ENCODE measurements around the gene SCNN1B.
"Not testable (repeated sequence)": the region's sequence is repeated elsewhere in the genome, so short reads cannot be mapped to it uniquely, and the experiment has no call there.

Gene SCNN1B

DNA sequence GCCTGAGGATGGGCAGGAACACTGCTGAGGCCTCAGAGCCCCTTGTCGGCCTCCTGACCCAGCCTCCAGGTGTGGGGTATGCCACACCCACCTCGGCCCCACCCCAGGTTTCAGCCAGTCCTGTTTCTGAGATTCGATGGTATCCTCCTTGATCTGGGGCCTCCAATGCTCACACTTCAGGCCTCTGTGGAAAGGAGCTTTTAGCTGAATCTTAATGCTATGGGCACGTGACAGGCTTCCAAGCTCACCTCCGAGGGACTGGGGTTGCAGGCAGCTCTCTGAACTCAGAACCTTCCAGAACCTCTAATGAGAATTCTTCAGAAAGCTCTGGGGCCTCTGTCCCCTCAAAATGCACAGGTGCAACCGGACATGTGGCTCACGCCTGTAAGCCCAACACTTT, 54.8 kb downstream of the SCNN1B start:
- no peak for DNase-seq

DNA sequence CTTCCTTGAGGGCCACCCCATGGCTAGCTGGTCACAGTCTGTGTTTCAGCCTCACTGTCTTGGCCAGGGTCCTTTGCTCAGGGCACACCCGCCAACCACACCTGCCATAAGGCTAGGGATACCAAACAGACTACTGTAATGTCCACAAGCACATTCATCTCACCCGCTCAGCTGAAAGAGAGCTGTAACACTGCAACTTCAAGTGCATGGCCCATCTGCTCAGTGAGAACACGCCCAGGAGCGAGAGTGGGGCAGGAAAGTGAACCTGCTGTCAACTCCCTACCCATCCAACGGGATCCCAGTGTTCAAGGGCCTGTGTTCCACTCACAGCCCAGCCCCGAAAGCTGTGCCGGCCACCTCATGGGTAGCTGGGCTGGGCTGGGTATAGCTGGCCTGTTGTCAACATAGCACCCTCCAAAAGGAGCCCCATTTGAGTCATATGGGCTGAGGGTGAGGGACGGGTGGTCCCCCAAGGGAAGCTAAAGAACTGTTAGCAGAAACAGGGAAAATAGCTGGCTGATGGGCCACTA, 55.7 kb downstream of the SCNN1B start:
- DNase-seq, result no peak

DNA sequence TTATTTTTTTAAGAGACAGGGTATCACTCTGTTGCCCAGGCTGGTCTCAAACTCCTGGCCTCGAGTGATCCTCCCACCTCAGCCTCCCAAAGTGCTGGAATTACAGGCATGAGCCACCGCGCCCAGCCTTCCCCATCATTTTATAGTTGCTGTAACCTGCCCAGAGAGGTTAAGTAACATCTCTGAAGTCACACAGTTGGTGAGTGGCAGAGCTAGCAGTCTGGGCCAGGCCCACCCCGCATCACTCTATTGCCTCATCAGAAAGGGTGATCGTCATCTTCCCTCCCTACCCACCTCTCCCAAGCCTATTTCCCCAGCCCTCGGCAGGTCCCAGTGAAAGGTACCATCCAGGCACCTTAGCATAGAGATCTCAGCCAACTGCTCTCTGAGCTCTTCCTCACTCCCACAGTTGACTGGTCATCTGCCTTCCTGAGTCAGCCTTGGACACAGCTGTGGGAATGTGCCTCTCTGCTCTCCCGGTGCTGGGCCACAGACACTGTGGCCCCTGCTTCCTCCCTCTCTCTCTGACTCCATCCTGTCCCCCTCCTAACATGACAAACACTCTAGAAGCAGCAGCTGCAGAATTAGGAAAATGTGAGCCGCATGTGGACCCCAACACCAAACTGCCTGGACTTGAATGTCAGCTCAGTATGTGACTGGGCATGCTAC, 57.1 kb downstream of the SCNN1B start:
- DNase-seq, result no peak

DNA sequence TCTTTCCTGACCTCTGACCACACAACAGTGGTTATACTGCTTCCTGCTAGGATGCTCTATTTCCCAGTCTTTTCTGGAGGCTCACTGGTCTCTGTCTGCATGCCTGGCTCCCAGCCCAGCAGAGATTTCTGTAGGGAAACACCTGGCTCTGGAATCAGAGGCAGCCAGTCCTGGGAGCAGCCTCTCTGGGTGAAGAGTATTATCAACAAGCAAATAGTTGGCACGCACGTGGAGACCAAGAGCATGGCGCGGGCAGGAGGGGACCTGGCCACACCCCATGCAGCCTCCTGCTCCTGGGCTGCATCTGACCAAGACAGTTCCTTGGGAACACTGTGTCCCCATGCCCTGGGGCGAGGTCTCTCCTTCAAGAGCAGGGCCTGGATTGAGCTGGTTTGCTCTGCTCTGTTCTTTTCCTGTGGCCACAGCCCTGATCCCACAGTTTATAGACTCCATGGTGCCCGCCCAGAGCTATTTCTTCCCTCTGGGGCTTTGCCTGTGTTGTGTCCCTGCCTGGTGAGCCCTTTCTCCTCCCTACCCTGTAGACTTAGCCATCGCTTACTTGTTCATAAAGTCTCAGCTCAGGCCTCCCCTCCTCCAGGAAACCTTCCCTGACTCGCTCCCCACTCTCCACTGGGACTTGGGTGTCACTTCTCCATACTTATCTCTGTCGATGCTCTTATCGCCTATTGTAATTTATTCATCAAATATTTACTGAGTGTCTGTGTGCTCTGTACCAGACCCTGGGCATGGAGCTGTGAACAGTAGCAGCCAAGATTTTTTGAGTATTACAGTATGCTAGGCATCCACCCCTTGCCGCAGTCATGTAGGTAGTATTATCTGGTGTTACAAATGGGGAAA, 60.6 kb downstream of the SCNN1B start:
- DNase-seq, result peak; percentile 86

DNA sequence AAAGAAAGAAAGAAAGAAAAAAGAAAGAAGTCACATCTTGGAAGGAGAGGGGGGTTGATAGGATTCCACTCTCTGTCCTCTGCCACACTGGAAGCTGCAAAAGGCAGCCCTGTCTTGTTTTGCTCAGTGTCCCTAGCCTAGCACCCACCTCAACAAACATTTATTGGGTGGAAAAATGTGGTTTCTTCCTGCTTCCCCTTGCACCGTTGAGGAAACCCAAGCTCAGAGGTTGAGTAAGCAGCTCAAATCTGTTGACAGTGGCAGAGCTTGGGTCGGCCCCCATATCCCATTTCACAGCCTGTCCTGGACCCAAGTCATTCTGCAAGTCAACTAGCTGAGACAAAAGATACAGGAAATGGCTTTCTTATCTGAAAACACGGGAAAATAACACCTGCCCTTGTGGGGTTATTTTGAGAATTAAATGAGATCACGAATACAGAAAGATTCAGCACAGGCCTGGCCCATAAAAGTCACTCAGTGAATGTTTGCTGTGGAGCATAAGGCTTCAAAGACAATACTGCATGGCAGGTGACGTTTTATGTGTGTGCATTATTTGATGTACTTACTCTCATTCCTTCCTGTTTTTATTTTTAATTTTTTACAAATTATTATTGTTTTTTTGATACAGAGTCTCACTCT, 63.6 kb downstream of the SCNN1B start:
- DNase-seq, result peak; percentile 84

DNA sequence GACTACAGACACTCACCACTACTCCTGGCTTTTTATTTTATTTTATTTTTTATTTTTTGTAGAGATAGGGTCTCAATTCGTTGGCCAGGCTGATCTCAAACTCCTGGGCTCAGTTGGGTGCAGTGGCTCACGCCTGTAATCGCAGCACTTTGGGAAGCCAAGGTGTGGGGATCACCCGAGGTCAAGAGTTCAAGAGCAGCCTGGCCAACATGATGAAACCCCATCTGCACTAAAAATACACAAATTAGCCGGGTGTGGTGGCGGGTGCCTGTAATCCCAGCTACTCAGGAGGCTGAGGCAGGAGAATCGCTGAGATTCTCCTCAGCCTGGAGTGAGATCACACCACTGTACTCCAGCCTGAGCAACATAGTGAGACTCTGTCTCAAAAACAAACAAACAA, 64.2 kb downstream of the SCNN1B start:
- DNase-seq, result not testable (repeated sequence)

DNA sequence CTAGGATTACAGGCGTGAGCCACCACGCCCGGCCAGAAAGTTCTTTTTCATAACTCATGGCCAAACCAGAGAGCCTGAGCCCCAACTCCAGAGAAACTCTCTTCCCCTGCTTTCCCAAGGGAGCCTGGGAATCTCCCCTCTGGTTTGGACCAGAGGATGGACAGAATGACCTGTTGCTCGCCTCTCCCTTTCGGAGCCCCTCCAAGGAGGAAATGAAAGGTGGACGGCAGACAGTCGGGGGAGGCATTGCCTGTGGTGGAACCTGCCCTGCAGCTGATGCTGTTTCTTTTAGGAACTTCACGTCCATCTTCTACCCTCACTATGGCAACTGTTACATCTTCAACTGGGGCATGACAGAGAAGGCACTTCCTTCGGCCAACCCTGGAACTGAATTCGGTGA, 65.5 kb downstream of the SCNN1B start:
- DNase-seq, result no peak

DNA sequence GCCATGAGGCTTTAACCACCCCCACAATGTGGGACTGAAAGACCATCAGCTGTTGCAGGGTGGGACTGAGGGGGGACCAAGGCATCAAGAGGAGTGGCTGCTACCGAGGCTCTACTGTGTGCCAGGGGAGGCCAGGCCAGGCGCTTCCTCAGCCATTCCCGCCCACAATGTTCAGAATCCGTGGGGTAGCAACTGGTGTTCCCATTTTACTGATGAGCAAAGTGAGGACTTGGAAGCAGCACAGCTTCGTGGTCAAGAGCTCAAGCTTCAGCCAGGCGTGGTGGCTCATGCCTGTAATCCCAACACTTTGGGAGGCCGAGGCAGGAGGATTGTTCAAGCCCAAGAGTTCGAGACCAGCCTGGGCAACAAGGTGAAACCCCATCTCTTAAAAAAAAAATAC, 65.9 kb downstream of the SCNN1B start:
- DNase-seq, result no peak

DNA sequence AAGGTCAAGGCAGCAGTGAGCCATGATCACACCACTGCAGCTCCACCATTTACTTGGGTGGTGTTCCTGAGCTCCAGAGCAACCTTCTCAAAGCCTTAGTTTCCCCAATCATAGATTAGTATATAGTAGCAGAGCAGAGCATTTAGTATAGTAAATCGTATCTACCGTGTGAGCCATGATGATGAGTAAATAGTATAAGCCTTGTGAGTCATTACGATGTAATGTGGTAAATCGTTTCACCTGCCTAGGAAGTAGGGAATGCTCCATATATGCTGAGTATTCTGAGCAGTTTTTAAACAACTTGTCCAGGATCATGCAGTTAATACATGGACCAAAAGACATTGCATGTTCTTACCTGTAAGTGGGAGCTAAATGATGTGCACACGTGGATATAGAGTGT, 66.4 kb downstream of the SCNN1B start:
- no peak for DNase-seq

DNA sequence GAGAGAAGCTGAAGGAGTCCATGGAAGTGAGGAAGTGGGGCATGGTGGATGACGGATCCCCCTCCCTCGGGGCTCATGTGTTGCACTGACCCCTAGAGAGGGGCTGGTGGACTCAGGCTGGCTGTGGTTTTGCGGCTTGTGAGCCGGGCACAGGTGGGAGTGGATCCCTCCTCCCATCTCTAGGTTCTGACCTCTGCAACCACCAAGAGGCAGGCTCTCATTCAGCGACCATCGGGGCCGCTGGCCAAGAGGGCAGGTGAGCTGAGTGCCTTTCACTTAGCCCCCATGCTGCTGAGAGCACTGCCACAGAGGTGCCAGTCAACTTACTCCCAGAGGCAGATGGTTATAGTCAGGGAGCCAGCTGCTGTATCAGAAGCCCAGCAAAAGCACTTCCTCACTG, 67.3 kb downstream of the SCNN1B start:
- DNase-seq, result no peak

DNA sequence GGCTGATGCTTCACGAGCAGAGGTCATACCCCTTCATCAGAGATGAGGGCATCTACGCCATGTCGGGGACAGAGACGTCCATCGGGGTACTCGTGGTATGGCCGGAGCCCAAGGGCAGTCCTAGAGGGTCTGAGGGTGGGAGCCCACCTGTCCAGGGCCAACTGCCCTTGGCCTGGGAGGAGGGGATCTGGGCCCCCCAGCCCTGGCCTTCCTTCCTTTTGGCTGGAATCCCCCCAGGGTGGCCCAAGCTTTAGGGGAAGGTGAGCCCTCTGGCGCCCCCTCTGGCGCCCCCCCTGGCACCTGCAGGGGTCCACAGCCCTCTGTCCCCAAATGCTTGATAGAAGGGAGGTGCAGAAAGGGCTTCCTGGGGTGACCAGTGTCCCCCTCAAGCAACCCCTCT, 69.3 kb downstream of the SCNN1B start:
- DNase-seq, result no peak

DNA sequence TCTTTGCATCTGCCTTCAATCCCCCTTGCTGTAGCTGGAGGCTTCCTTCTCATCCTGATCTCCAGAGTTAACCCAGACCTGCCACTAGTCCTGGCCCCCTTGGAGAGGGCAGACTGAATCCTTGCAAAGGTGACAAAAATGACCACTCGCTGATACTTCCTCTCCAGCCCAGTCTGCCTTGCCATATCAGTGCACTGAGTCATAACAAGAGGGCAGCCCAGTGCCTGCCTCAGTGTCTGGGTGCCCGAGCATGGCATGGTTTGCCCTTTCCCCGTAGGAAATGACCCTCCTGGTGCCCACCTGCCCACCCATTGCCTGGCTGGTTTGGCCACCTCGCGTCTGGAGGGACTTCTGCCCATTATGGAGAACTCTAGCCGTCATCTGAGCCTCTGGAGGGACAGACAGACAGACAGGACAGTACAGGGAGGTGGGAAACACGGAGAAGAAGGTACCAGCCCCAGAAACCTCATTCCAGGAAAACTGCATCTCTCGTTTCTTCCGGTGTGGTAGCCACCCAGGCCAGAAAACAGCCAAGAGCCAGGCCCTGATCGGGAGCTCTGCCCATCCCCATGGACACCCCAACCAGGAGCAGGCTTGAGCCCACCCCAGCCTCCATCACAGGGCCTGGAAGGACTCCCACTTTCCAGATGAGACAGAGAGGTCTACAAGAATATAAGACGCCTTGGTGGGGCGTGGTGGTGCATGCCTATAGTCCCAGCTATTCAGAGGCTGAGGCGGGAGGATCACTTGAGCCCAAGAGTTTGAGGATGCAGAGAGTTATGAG, 71.5 kb downstream of the SCNN1B start:
- no peak for DNase-seq

DNA sequence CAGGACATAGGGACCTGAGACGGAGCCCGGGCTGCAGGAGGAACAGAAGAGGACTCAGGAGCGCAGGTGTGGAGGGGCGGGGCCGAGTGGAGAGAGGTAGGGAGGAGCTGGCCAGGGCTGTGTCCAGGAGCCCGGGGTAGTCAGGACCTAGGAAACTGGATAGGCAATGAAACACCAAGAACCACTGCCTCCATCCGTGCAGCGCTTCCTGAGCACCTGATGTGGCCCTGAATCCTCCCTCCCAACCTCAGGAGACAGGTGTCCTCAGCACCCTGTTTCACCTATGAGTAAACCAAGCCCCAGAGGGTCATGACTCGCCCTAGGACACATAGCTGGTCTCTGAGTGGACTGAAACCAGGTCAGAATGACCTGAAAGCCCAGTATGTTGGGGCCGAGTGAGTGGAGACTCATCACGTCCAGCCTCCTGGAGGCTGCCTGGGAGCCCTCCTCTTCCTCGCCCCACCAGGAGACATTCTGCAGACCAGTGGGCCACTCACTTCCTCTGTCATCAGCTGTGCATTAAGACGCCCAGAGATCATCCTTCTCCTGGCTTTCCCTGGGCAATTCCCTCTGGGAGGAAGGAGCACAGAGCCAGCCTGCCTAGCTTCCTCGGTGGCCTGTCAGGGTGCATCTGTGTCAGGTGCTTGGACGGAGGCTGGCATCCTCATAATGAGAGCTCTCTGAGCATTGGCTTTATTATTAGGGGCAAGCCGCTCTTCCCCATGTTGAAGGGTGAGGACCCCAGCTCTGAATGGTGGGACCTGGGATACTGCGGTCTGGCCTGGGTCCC, 72.8 kb downstream of the SCNN1B start:
- DNase-seq, result peak; percentile 75

DNA sequence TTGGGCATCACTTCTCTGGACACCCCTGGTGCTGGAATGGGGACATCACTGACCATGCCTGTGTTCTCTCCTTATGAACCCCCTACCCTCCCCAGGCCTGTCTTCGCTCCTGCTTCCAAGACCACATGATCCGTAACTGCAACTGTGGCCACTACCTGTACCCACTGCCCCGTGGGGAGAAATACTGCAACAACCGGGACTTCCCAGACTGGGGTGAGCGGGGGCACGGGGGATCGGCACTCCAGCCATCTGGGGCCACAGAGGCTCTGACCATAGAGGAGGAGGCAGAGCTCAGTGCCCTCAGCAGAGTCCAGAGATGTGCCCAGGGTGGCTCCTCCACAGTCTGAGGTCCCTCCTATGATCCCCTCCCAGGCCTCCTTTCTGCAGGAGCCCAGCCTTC, 73.5 kb downstream of the SCNN1B start:
- no peak for DNase-seq

DNA sequence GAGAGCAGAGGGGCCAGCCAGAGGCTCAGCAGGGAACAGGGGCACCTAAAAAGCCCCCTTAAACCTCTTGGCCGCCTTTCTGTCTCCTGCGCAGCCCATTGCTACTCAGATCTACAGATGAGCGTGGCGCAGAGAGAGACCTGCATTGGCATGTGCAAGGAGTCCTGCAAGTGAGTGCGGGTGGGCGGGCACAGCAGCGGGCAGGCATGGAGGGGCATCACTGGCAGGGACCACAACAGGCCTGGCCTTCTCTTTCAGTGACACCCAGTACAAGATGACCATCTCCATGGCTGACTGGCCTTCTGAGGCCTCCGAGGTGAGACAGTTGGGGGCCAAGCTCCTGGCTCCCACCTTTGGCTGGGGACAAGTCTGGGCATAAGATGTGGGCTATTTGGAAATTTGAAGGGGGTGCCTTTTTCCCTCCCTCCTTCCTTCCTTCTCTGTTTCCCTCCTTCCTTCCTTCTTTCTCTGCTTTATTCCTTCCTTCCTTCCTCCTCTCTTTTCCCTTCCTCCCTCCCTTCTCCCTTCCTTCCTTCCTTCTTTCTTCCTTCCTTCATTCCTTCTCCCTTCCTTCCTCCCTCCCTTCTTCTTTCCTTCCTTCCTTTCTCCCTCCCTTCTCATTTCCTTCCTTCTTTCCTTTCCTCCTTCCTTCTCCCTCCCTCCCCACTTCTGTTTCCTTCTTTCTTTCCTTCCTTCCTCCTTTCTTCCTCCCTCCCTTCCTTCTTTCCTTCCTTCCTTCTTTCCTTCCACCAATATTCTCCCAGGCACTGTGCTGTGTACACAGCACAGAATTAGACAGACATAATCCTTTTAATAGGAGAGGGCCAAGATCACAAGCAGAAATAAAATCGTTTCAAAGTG, 75.2 kb downstream of the SCNN1B start:
- no peak for DNase-seq

DNA sequence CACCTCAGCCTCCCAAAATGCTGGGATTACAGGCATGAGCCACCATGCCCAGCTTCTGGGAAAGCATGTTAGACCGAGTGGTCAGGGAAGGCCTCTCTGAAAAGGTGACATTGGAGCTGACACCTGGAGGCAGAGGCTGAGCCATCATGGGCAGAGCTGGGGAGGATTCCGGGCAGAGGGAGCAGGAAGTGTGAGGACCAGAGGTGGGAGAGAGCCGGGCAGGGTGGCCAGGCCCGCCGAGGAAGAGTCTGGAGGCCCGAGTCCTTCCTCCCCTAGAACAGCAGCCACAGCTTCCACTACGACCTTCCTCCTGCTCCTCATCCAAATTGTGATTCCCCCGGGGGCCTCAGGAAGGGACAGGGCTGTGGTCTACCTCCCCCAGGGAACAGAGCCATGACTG, 76.2 kb downstream of the SCNN1B start:
- DNase-seq, result no peak

DNA sequence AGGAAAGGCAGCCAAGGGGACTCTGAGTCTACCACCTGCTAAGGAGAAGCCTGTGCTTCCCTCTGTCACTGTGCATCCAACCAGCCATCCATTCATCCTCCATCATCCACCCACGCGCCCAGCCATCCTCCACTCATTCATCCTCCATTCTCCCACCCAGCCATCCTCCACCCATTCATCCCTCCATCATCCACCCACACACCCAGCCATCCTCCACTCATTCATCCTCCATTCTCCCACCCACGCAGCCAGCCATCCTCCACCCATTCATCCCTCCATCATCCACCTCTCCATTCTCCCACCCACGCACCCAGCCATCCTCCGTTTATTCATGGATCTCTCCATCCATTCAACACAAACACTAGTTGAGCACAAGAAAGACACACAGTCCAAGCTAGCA, 76.8 kb downstream of the SCNN1B start:
- no peak for DNase-seq

DNA sequence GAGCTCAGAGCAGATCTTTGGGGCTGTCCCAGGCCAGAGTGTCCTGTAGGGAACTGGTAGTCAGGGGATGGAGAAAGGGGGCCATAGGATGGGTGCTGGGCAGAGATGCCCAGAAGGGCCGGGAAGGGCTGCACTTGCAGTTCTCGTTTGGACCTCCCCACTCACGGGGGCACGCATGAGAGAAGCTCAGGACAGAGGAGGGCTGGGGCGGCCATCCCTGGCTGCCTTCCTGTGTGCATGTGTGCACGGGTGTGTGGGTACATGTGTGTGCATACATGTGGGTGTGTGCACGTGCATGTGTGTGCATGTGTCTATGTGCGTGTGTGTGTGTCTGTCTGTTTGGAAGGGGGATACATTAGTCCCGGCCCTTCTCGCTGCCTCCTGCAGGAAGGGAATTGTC, 77.6 kb downstream of the SCNN1B start:
- DNase-seq, result no peak

DNA sequence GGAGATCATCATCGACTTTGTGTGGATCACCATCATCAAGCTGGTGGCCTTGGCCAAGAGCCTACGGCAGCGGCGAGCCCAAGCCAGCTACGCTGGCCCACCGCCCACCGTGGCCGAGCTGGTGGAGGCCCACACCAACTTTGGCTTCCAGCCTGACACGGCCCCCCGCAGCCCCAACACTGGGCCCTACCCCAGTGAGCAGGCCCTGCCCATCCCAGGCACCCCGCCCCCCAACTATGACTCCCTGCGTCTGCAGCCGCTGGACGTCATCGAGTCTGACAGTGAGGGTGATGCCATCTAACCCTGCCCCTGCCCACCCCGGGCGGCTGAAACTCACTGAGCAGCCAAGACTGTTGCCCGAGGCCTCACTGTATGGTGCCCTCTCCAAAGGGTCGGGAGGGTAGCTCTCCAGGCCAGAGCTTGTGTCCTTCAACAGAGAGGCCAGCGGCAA, 78.4 kb downstream of the SCNN1B start:
- no peak for DNase-seq

DNA sequence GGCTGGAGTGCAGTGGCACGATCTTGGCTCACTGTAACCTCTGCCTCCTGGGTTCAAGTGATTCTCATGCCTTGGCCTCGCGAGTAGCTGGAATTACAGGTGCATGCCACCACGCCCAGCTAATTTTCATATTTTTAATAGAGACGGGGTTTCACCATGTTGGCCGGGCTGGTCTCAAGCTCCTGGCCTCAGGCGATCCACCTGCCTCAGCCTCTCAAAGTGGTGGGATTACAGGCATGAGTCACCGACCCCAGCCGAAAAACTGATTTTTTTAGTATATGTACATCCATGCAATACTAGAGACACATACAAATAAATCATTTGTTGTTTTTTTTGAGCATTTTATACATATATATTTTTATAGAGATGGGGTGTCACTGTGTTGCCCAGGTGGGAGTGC, 79.6 kb downstream of the SCNN1B start:
- DNase-seq, result not testable (repeated sequence)

DNA sequence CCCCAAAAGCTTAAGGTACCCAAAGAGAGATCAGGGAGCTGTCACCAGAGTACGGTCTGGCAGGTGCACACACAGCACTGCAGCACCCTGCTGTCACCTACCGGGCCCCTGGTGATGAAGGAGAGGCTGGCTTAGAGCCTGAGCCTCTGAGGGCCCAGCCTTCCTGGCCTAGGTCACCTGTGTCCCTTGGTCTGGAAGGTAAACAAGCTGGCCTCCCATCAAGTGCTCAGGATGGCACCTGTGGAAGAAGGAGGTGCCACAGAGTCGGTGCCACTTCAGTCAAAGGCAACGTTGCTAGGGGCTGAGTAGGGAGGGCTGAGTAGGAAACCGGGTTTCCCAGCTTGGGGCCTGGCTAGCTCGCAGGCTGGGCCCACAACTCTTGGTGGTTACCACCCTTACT, 80.2 kb downstream of the SCNN1B start:
- peak; percentile 59 for DNase-seq

Measured in NCI-H146 (cell line).